ENCODE results near the gene MOB1B.

MOB1B gene

DNA sequence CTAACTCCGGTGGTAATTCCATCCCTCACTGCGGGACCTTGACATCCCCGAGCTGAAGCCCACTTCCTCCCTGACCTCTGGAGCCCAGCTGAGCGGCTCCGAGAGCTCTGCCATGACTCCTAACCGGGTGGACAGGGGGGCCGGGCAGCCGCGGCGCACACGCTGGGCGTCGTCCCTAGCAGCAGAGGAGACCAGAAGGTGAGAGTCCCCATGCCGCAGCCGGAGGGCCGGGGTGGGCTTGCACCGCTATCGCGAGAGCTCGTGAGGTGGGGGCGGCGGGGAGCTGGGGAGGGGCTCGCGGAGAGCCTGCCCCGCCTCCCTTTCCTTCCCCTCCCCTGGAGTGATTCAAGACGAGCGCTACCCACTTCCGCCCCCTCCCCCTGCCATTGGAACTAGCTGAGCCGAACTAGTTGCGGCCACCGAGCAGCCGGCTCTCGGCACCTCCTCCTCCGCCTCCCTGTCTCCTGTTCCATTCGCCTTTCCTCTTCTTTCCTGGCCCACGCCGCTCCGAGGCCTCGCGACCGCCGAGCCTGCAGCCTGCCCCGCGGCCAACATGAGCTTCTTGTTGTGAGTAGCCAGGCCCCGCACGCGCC lies at the start of gene MOB1B:
MOB1B (plus strand) TSS at position 386 of the 593 bp plus-strand sequence; CDS start at position 554, 168 bp downstream.
- TF ChIP-seq ZBTB7A (IDR thresholded peaks at IDR 0.05; ENCODE audit: low read depth): peak; percentile 76; the same call in 1 of the 2 replicates
- TF ChIP-seq TCF12 (IDR thresholded peaks at IDR 0.05; ENCODE audit: low read depth): no peak
- TF ChIP-seq, protein P1, sequence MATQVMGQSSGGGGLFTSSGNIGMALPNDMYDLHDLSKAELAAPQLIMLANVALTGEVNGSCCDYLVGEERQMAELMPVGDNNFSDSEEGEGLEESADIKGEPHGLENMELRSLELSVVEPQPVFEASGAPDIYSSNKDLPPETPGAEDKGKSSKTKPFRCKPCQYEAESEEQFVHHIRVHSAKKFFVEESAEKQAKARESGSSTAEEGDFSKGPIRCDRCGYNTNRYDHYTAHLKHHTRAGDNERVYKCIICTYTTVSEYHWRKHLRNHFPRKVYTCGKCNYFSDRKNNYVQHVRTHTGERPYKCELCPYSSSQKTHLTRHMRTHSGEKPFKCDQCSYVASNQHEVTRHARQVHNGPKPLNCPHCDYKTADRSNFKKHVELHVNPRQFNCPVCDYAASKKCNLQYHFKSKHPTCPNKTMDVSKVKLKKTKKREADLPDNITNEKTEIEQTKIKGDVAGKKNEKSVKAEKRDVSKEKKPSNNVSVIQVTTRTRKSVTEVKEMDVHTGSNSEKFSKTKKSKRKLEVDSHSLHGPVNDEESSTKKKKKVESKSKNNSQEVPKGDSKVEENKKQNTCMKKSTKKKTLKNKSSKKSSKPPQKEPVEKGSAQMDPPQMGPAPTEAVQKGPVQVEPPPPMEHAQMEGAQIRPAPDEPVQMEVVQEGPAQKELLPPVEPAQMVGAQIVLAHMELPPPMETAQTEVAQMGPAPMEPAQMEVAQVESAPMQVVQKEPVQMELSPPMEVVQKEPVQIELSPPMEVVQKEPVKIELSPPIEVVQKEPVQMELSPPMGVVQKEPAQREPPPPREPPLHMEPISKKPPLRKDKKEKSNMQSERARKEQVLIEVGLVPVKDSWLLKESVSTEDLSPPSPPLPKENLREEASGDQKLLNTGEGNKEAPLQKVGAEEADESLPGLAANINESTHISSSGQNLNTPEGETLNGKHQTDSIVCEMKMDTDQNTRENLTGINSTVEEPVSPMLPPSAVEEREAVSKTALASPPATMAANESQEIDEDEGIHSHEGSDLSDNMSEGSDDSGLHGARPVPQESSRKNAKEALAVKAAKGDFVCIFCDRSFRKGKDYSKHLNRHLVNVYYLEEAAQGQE (IDR thresholded peaks at IDR 0.05; ENCODE audit: low read depth): no peak
- peak; percentile 28; the same call in 1 of the 2 replicates for TF ChIP-seq TAF1 (IDR thresholded peaks at IDR 0.05; ENCODE audit: low read depth)
- TF ChIP-seq, protein P2, sequence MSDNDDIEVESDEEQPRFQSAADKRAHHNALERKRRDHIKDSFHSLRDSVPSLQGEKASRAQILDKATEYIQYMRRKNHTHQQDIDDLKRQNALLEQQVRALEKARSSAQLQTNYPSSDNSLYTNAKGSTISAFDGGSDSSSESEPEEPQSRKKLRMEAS (IDR thresholded peaks at IDR 0.05): peak; percentile 45; the same call in 1 of the 2 replicates
- TF ChIP-seq YY1 (IDR thresholded peaks at IDR 0.05; ENCODE audit: low read depth): 0 out of 2 replicates have a peak, but pooled peaks have one; percentile 31
- no peak for TF ChIP-seq FOXM1 (IDR thresholded peaks at IDR 0.05; ENCODE audit: borderline replicate concordance, low read depth)
- no peak for TF ChIP-seq EP300 (IDR thresholded peaks at IDR 0.05; ENCODE audit: borderline replicate concordance)

DNA sequence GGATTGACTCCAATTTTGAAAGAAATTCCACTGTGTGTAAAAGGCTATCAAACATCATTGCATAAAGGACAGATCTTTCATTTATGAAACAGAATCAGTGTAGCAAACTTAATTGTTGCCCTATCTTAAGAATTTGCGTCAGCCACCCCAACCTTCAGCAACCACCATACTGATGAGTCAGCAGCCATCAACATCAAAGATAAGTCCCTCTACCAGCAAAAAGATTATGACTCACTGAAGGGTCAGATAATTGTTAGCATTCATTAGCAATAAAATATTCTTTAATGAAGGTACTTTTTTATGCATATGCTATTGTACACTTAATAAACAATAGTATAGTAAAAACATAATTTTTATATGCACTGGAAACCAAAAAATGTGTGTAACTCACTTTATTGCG lies 46.7 kb upstream of the MOB1B start:
- TF ChIP-seq CEBPB (IDR thresholded peaks at IDR 0.05) (no peak), TAF1 (IDR thresholded peaks at IDR 0.05; ENCODE audit: low read depth) (no peak), EGR1 (IDR thresholded peaks at IDR 0.05) (no peak), NFIC (IDR thresholded peaks at IDR 0.05) (no peak), YY1 (IDR thresholded peaks at IDR 0.05; ENCODE audit: low read depth) (no peak), CREB1 (IDR thresholded peaks at IDR 0.05; ENCODE audit: low read depth) (no peak), RAD21 (IDR thresholded peaks at IDR 0.05; ENCODE audit: low read depth) (no peak), TCF12 (IDR thresholded peaks at IDR 0.05; ENCODE audit: low read depth) (no peak)
- TF ChIP-seq, protein P1 (IDR thresholded peaks at IDR 0.05; ENCODE audit: low read depth): no peak
- TF ChIP-seq, protein P2 (IDR thresholded peaks at IDR 0.05): no peak

DNA sequence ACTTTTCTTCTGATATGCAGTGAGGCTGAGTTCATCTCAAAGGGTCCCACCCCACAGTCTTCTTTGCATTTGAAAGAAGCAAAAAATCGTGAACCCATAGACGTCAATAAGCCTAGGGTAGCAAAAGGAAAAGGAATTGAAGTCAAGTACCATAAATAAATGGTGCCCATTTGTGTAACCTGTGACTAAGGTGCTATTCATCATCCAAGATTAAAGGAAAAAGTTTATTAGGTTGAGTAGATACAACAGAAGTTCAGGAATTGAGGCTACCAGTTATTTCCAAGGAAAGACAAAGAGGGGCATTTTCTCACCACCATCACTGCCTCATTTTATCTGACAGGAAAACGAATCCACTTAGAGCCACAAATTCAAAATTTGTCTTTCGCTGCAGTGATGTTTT lies 43.7 kb upstream of the MOB1B start:
- TF ChIP-seq CREB1 (IDR thresholded peaks at IDR 0.05; ENCODE audit: low read depth): no peak
- no peak for TF ChIP-seq EP300 (IDR thresholded peaks at IDR 0.05; ENCODE audit: borderline replicate concordance)
- TF ChIP-seq ZBTB7A (IDR thresholded peaks at IDR 0.05; ENCODE audit: low read depth): no peak
- TF ChIP-seq, protein P3, sequence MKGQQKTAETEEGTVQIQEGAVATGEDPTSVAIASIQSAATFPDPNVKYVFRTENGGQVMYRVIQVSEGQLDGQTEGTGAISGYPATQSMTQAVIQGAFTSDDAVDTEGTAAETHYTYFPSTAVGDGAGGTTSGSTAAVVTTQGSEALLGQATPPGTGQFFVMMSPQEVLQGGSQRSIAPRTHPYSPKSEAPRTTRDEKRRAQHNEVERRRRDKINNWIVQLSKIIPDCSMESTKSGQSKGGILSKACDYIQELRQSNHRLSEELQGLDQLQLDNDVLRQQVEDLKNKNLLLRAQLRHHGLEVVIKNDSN (IDR thresholded peaks at IDR 0.05): no peak
- no peak for TF ChIP-seq CEBPB (IDR thresholded peaks at IDR 0.05)
- TF ChIP-seq TAF1 (IDR thresholded peaks at IDR 0.05; ENCODE audit: low read depth): no peak
- no peak for TF ChIP-seq NFIC (IDR thresholded peaks at IDR 0.05)
- no peak for TF ChIP-seq TCF12 (IDR thresholded peaks at IDR 0.05; ENCODE audit: low read depth)
- TF ChIP-seq, protein P1 (IDR thresholded peaks at IDR 0.05; ENCODE audit: low read depth): no peak
- TF ChIP-seq, protein P2 (IDR thresholded peaks at IDR 0.05): no peak
- TF ChIP-seq EGR1 (IDR thresholded peaks at IDR 0.05): no peak
- no peak for TF ChIP-seq TEAD4 (IDR thresholded peaks at IDR 0.05)
- TF ChIP-seq FOXM1 (IDR thresholded peaks at IDR 0.05; ENCODE audit: borderline replicate concordance, low read depth): no peak
- no peak for TF ChIP-seq RAD21 (IDR thresholded peaks at IDR 0.05; ENCODE audit: low read depth)
- no peak for TF ChIP-seq YY1 (IDR thresholded peaks at IDR 0.05; ENCODE audit: low read depth)

DNA sequence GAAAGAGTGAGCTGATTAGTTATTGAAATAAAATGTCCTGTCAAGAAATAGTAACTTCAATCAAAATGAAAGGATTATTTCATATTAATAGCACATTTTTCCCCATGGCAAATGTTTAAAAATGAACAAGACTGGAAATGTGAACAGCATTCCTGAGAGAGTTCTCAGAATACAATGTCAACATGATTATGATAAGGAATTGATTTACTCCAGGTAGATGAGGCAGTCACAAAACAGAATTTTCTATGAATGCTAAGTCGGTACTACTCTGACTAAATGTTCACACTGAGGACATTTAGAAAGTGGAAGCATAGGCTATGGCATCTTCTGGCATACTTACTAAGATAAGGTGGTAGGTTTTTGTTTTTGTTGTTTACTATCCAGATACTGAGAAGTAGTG lies 43.1 kb upstream of the MOB1B start:
- TF ChIP-seq, protein P1 (IDR thresholded peaks at IDR 0.05; ENCODE audit: low read depth): no peak
- TF ChIP-seq NFIC (IDR thresholded peaks at IDR 0.05) (no peak), CEBPB (IDR thresholded peaks at IDR 0.05) (no peak), YY1 (IDR thresholded peaks at IDR 0.05; ENCODE audit: low read depth) (no peak), RAD21 (IDR thresholded peaks at IDR 0.05; ENCODE audit: low read depth) (no peak), TAF1 (IDR thresholded peaks at IDR 0.05; ENCODE audit: low read depth) (no peak), CREB1 (IDR thresholded peaks at IDR 0.05; ENCODE audit: low read depth) (no peak), FOXM1 (IDR thresholded peaks at IDR 0.05; ENCODE audit: borderline replicate concordance, low read depth) (no peak), EGR1 (IDR thresholded peaks at IDR 0.05) (no peak), ZBTB7A (IDR thresholded peaks at IDR 0.05; ENCODE audit: low read depth) (no peak), TCF12 (IDR thresholded peaks at IDR 0.05; ENCODE audit: low read depth) (no peak), TEAD4 (IDR thresholded peaks at IDR 0.05) (no peak), EP300 (IDR thresholded peaks at IDR 0.05; ENCODE audit: borderline replicate concordance) (no peak)
- TF ChIP-seq, protein P3 (IDR thresholded peaks at IDR 0.05): no peak
- TF ChIP-seq, protein P2 (IDR thresholded peaks at IDR 0.05): no peak
